ENCODE data around the gene NPIPB2. TPM values are rescaled to one million over a fixed set of nuclear protein-coding genes. Genes with fewer than 3 reads are reported as not detected.

Gene NPIPB2
- total RNA-seq, 1 experiment from 2014 or later = 12.5 TPM

DNA sequence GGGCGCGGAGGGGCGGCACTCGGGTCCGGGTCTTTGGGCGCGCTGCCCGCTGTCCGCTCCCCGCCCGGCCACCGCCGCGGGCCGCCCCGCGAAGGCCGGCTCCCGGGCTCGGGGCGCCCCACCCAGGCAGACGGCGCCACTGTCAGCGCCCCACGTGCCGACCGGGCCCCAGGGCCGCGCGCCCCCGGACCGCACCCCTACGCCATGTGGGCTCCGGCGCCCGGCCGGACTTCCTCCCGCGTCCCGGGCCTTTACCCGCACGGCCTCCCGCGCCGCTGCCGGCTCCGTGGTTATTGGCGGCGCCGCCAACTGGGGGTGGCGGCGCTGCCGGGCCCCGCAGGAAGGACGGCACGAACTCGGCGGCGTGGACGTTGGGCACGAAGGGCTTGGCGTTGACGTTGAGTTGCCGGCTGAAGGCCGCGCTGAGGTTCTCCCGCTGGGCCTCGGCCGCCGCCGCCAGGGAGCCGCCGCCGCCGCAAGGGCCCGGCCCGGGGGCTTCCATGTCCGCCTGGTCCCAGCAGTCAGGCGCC is 26.7 kb downstream of the NPIPB2 start:
- no peak overlapping the region for H3K23ac ChIP-seq (ENCODE audit: insufficient read length, low read depth, low read length)
- H2BK20ac ChIP-seq (ENCODE audit: low read depth, low read length, poor library complexity, severe bottlenecking) = no peak overlapping the region
- Mint-ChIP-seq H3K36me3 (ENCODE audit: insufficient read depth in 1 of 3, low read depth in 3 of 3) (peaks cover 4 to 12% (median 10%) of the 10 kb centered on the region in 3 experiments; a peak in 4 of 7 replicates), H3K27me3 (ENCODE audit: low read depth) (peaks cover 3% of the 10 kb centered on the region; the same call in 1 of the 2 replicates), H3K4me1 (peaks cover 24 to 33% of the 10 kb centered on the region in 2 experiments), H3K9me3 (peaks cover 0 to 3% of the 10 kb centered on the region in 2 experiments; a peak in 1 of 5 replicates), H3K27ac (peak overlapping the region in 2 of 3 experiments; percentile 77 to 92; a peak in 3 of 7 replicates), H3K4me3 (peak overlapping the region; percentile 86 to 97)
- no CpG with 5 or more reads among the region's 79 CpGs for WGBS (ENCODE audit: extremely low coverage, insufficient read length, low lambda C conversion rate)
- no peak overlapping the region for H4K91ac ChIP-seq (ENCODE audit: insufficient read length, low read depth, low read length)
- no peak overlapping the region for H4K5ac ChIP-seq (ENCODE audit: insufficient read length, low read depth, low read length)
- peak overlapping the region; percentile 51 for H3K9ac ChIP-seq (ENCODE audit: extremely low read depth, insufficient read length, low read length)
- H3K79me1 ChIP-seq (ENCODE audit: insufficient read depth, low read depth, low read length, poor library complexity, severe bottlenecking) = no peaks in the 10 kb centered on the region
- H3K4ac ChIP-seq (ENCODE audit: low read depth, low read length) = no peak overlapping the region
- no peak overlapping the region for H2BK120ac ChIP-seq (ENCODE audit: low read depth, low read length, poor library complexity, severe bottlenecking)
- no peak overlapping the region for H3K18ac ChIP-seq (ENCODE audit: insufficient read length, low read depth, low read length)
- no peaks in the 10 kb centered on the region for H3K23me2 ChIP-seq (ENCODE audit: insufficient read length, low read depth, low read length, poor library complexity, severe bottlenecking)
- no peaks in the 10 kb centered on the region for H4K20me1 ChIP-seq (ENCODE audit: control insufficient read depth, insufficient read depth, insufficient read length)
- H3K79me2 ChIP-seq (ENCODE audit: insufficient read depth, low read length) = peaks cover 40% of the 10 kb centered on the region
- no peak overlapping the region for H2AK5ac ChIP-seq (ENCODE audit: insufficient read length, low read length)
- no peak overlapping the region for H3K27ac ChIP-seq (ENCODE audit: insufficient read length, low read depth, low read length)
- no peak overlapping the region for H2BK12ac ChIP-seq (ENCODE audit: insufficient read length, low read depth, low read length)
- H3T11ph ChIP-seq (ENCODE audit: low read length) = no peak overlapping the region
- H2AFZ ChIP-seq (ENCODE audit: low read length) = no peak overlapping the region
- H3K14ac ChIP-seq (ENCODE audit: insufficient read depth, low read length) = no peak overlapping the region
- H4K8ac ChIP-seq (replicated peaks; ENCODE audit: insufficient read length, low read depth, low read length) = no peak overlapping the region
- H3K9me3 ChIP-seq (ENCODE audit: control insufficient read depth, low read depth, low read length) = no peaks in the 10 kb centered on the region
- no peak for TF ChIP-seq CTCF (conservative IDR thresholded peaks at IDR 0.05)
- DNase-seq = no peak
- H2BK5ac ChIP-seq (ENCODE audit: insufficient read length, low read length) = no peak overlapping the region
- H3K4me1 ChIP-seq (ENCODE audit: insufficient read depth, low read length) = peaks cover 3% of the 10 kb centered on the region; the same call in 1 of the 2 replicates
- peak overlapping the region; percentile 94 for H3K4me2 ChIP-seq (ENCODE audit: insufficient read depth, insufficient read length, low read length)
- H3K27me3 ChIP-seq (ENCODE audit: insufficient read depth, low read length) = no peaks in the 10 kb centered on the region
- no peak overlapping the region for H3K56ac ChIP-seq (ENCODE audit: insufficient read length, low read depth, low read length)
- no peak overlapping the region for H2BK15ac ChIP-seq (ENCODE audit: low read depth, low read length)
